ENCODE measurements around the gene DZANK1.
"Not testable (repeated sequence)": the region's sequence is repeated elsewhere in the genome, so short reads cannot be mapped to it uniquely, and the experiment has no call there.

DZANK1 gene

DNA sequence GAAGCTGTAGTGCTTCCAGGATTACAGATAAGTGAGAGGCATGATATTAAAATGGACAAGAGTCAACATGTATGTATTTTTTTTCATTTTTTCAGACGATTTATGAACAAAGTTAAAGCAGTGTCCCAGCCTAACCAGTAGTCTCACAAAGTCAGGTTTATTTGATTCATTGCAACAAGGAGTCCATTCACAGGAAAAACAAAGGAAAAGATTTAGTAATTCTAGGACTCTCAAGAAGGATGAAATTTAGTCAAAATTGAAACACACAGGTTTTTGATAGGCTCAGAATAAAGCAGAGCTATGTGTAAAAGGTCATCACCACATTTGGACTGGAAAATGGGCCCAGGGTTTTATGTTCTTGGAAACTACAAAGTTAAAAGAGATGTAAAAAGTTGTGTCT, 94.5 kb downstream of the DZANK1 start:
- no peak for DNase-seq

DNA sequence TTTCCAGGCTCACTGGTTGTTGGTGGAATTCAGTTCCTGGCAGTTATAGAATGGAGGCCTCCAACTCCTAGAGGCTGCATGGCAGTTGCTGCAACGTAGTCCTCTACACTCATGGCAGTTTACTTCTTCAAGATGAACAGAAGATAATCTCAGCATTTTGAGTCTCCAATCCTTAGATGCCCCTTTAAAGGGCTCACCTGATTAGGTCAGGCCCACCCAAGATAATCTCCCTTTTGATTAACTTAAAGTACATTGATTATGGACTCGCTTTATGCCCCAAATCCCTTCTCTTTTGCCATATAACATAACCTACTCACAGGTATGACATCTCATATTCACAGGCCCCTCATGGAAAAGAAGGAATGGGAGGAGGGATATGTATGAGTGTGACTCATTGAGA, 102.1 kb downstream of the DZANK1 start:
- DNase-seq, result no peak

DNA sequence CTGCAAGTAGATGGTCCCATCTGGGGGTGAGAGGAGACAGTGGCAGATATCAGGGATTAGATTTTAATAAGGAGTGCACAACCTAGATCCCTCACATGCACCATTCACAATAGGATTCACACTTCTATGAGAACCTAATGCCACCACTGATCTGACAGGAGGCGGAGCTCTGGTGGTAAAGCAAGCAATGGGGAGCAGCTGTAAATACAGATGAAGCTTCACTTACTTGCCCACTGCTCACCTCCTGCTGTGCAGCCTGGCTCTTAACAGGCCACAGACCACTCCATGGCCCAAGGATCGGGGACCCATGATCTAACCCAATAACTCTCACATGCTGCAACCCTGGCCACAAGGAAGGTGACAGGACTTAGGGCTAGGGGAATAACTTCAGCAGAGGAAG, 103.1 kb downstream of the DZANK1 start:
- DNase-seq, result no peak

DNA sequence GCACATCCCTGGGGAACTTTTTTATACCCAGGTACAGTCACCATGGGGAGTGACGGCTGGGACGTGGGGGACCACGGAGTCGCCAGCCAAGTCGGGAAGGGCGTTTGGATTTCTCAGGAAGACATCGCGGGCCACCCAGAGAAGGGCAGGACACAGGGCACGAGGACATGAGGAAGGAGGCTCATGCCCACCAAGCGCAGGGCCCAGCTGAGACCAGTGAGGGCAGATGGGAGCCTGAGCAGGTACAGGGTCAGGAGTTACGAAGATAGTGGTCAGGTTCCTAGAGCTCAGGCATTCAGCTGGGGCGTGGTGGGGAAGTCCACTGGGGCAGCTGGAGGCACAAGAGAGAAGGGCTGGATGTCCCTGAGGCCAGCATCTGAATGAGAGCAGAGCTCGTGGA, 103.9 kb downstream of the DZANK1 start:
- no peak for DNase-seq

DNA sequence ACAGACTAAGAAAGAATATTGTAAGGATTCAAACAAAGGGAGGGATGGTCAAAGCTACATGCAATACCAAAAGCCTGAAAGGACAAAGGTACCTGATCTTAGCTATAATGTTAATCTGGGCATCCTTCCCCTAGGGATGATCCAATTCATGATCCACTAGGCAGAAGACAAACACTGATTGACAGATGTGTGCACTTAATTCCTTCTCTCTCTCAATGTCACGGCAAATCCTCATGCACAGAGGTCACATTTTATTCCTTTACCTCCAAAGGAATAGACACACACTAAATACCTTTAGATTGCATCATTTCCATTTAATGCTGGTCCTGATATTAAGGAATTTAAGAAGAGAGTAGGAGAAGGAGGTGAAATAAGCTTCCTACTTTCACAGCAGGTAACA, 105.2 kb downstream of the DZANK1 start:
- DNase-seq, result no peak

DNA sequence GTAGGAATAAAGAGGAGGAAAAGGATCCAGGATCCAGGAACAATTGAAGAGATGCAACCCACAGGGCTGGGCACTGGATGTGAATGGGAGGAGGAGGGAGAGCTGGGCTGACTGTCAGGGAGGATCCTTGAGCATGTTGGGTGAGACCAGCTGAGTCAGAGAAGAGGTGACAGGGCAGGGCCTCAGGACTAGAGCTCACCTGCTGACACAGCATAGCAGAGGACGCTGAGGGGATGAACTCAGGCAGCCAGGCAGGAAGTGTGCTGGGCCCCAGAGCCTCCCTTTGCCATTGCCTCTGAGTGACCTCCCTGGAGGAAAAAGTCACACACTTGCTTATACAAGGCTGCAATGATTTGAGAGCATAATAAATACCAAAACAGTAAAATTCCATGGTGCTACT, 106.2 kb downstream of the DZANK1 start:
- no peak for DNase-seq

DNA sequence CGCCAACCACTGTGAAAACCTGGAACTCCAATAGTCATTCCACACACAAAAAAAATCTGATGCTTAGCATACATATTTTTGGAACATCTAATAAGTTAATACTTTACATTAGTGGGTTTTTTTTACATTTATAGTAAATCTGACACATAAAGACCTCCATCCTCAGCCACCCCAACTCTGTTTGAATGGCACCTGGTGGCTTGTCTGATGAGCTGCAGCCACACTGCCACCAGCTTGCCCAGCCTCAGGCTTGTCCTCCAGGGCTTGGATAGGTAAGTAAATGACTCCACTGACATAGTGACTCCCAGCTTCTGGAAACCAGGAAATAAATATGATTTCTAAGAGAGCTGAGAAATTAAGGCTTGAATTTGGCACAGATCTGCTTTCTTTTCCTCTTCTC, 107.0 kb downstream of the DZANK1 start:
- no peak for DNase-seq

DNA sequence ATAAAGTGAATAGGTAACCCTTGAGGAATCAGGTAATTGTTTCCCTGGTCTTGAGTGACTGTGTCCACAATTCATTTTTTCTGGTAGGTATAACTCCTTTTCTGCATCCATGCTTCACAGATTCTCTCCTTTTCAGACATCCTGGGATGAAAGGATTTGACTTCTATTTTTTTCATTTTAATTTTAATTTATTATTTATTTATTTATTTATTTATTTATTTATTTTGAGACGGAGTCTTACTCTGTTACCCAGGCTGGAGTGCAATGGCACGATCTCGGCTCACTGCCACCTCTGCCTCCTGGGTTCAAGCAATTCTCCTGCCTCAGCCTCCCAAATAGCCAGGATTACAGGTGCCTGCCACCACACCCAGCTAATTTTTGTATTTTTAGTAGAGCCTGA, 117.1 kb downstream of the DZANK1 start:
- not testable (repeated sequence) for DNase-seq
